Upper lobe of right lung (tissue), 1 donor: ENCODE results near the gene TSPAN11. TPM values are rescaled to one million over a fixed set of nuclear protein-coding genes. Genes with fewer than 3 reads are reported as not detected.

Experiments used
- ATAC-seq: fragments of 200-7000 bp; cut with Tn5 transposase; one replicate; pipeline ENCODE4 v1.9.1; 2020; ENCODE audit warnings: mild to moderate bottlenecking, moderate library complexity
- DNase-seq: peaks from one replicate; pipeline ENCODE4 v3.0.0-alpha.2; 2020
- H3K27ac ChIP-seq: fragments of 200-600 bp; one replicate; pipeline ENCODE4 v1.8.0; 2022
- H3K27me3 ChIP-seq: fragments of 200-600 bp; one replicate; pipeline ENCODE4 v1.8.0; 2022; ENCODE audit warnings: mild to moderate bottlenecking
- H3K36me3 ChIP-seq: fragments of 200-600 bp; one replicate; pipeline ENCODE4 v1.8.0; 2022
- H3K4me1 ChIP-seq: fragments of 200-600 bp; one replicate; pipeline ENCODE4 v1.8.0; 2022
- H3K4me3 ChIP-seq: fragments of 200-600 bp; one replicate; pipeline ENCODE4 v1.8.0; 2022; ENCODE audit warnings: mild to moderate bottlenecking
- H3K9me3 ChIP-seq: fragments of 200-600 bp; one replicate; pipeline ENCODE4 v1.8.0; 2022
- CTCF ChIP-seq: fragments of 200-600 bp; IDR thresholded peaks from one replicate; pipeline ENCODE4 v1.8.0; 2022; ENCODE audit warnings: antibody characterized with exemption
- intact Hi-C: fragments of 100-400 bp; cut with DNase I; formaldehyde crosslinking; loops from one replicate; pipeline ENCODE4 v1.11.0; 2022
- total RNA-seq: library from RNA; stranded (reverse); fragmentation: NEBNext Ultra II Directional; extraction: Animal tissue kit (Norgen Biotek cat#: 25700); gene quantifications from one replicate; pipeline ENCODE4 v1.2.1, GENCODE V29; 2021
- donor health status: DM: no; HTN: yes; CAD: no; lungs with severe emphysema.

TSPAN11 gene
- total RNA-seq, 1 donor from 2014 or later: 7.8 TPM

GRCh38 chr12:31006416-31007152 is 80.0 kb downstream of the TSPAN11 start:
- no peaks in the 10 kb centered on the region for H3K27me3 ChIP-seq
- H3K4me1 ChIP-seq: no peaks in the 10 kb centered on the region
- no peak for TF ChIP-seq CTCF
- no peak overlapping the region for H3K4me3 ChIP-seq
- H3K36me3 ChIP-seq: no peaks in the 10 kb centered on the region
- no peaks in the 10 kb centered on the region for H3K9me3 ChIP-seq
- no peak for ATAC-seq
- intact Hi-C loops: no loop called here
- H3K27ac ChIP-seq: no peak overlapping the region
- peak; percentile 31 for DNase-seq

GRCh38 chr12:31007153-31007495 is 80.6 kb downstream of the TSPAN11 start:
- TF ChIP-seq CTCF: no peak
- no peaks in the 10 kb centered on the region for H3K27me3 ChIP-seq
- ATAC-seq: no peak
- H3K36me3 ChIP-seq: no peaks in the 10 kb centered on the region
- H3K9me3 ChIP-seq: no peaks in the 10 kb centered on the region
- H3K4me1 ChIP-seq: no peaks in the 10 kb centered on the region
- no peak overlapping the region for H3K27ac ChIP-seq
- DNase-seq: no peak
- intact Hi-C loops: no loop called here
- no peak overlapping the region for H3K4me3 ChIP-seq

- intact Hi-C loops: no loop called here
- ATAC-seq: no peak
- DNase-seq: peak; percentile 35
Observed at GRCh38 chr12:31007636-31008175, 81.2 kb downstream of the TSPAN11 start.

GRCh38 chr12:31008241-31008761 is 81.8 kb downstream of the TSPAN11 start:
- no peaks in the 10 kb centered on the region for H3K27me3 ChIP-seq
- no peak for ATAC-seq
- H3K27ac ChIP-seq: no peak overlapping the region
- H3K9me3 ChIP-seq: no peaks in the 10 kb centered on the region
- intact Hi-C loops: no loop called here
- TF ChIP-seq CTCF: no peak
- no peaks in the 10 kb centered on the region for H3K36me3 ChIP-seq
- H3K4me3 ChIP-seq: no peak overlapping the region
- no peaks in the 10 kb centered on the region for H3K4me1 ChIP-seq
- peak; percentile 36 for DNase-seq

More at GRCh38 chr12:31007636-31008175, 81.2 kb downstream of the TSPAN11 start:
- Histone ChIP-seq H3K27me3 (no peaks in the 10 kb centered on the region), H3K27ac (no peak overlapping the region), H3K4me3 (no peak overlapping the region), H3K4me1 (no peaks in the 10 kb centered on the region), H3K9me3 (no peaks in the 10 kb centered on the region), H3K36me3 (no peaks in the 10 kb centered on the region)
- no peak for TF ChIP-seq CTCF

GRCh38 chr12:31008961-31009840 is 82.7 kb downstream of the TSPAN11 start:
- no peak for TF ChIP-seq CTCF
- intact Hi-C loops: no loop called here
- Histone ChIP-seq H3K27me3 (no peaks in the 10 kb centered on the region), H3K4me3 (no peak overlapping the region), H3K27ac (no peak overlapping the region), H3K9me3 (no peaks in the 10 kb centered on the region), H3K36me3 (no peaks in the 10 kb centered on the region), H3K4me1 (no peaks in the 10 kb centered on the region)
- DNase-seq (peak; percentile 33), ATAC-seq (no peak)
